GM12892 (cell line): Measurements from ENCODE around the gene FCRL4.
A peak's percentile ranks its signal among the peaks of the same experiment; 100 is the strongest.
"Not testable (repeated sequence)": the region's sequence is repeated elsewhere in the genome, so short reads cannot be mapped to it uniquely, and the experiment has no call there.

Experiments used
- DNase-seq: peaks from one replicate; pipeline ENCODE4 v3.0.0; 2011; ENCODE audit not compliant: insufficient read length
- FAIRE-seq: peaks from 2 replicates; lab custom pipeline; 2011; peaks lifted over from hg19 to GRCh38; lab: Jason Lieb, UNC
- POLR2A ChIP-seq: IDR thresholded peaks from 2 replicates; pipeline ENCODE4 v1.6.1; 2011; ENCODE audit warnings: low read depth, low read length, control low read depth
- POLR2AphosphoS5 ChIP-seq: IDR thresholded peaks from 2 replicates; pipeline ENCODE4 v1.6.1; 2011; ENCODE audit warnings: low read depth, low read length, control low read depth
- TAF1 ChIP-seq: IDR thresholded peaks from 2 replicates; pipeline ENCODE4 v1.6.1; 2011; ENCODE audit warnings: low read depth, mild to moderate bottlenecking, control low read depth, low read length, borderline replicate concordance

The FCRL4 gene

DNA sequence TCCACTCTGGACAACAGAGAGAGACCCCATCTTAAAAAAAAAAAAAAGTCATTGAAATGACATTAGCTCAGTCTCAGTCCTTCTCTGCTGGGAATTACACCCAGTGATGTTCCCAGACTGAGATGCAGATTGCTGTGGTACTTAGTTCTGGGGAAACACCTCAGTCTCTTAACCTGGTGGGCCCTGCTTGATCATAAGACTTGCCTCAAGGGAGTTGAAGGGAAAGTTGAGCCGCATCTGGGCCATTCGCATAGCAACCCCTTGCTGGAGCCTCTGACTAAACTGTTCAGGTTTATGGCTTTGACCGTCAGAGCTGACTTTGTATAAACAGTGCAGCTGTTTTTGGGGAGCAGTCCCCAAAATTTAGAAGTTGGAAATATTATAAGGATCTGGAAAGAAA lies 13.4 kb downstream of the FCRL4 start:
- DNase-seq (no peak), FAIRE-seq (no peak)
- TF ChIP-seq TAF1: no peak
- TF ChIP-seq POLR2A: no peak
- no peak for TF ChIP-seq POLR2AphosphoS5

GRCh38 chr1:157580828-157581210 lies 17.1 kb downstream of the FCRL4 start:
- FAIRE-seq (no peak), DNase-seq (no peak)
- TF ChIP-seq POLR2A (no peak), TAF1 (no peak), POLR2AphosphoS5 (no peak)

- DNase-seq: no peak
- FAIRE-seq: peak; percentile 91
- TF ChIP-seq POLR2AphosphoS5: no peak
- TF ChIP-seq TAF1: no peak
- TF ChIP-seq POLR2A: no peak
These were observed 17.6 kb downstream of the FCRL4 start for GRCh38 chr1:157580179-157580827.

DNA sequence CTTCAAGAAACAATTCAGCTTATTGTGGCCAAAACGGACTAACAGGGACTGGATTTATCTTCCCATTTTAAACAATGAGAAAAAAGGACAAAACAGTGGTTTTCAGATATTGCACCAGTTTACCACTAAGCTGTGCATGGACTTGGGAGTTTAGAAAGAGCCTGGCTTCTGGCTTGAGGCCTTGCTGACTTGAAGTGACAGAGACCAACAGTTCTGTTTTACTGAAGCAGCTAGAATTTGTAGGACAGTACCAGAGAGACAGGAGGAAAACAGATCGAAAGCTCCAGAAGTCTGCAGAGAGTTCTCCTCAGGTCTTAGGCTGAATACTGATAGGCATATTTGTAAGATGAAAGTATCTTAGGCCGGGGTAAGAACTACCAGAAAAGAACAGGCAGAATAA lies 20.5 kb downstream of the FCRL4 start:
- TF ChIP-seq POLR2A: no peak
- TF ChIP-seq TAF1: no peak
- TF ChIP-seq POLR2AphosphoS5: no peak
- FAIRE-seq (no peak), DNase-seq (no peak)

DNA sequence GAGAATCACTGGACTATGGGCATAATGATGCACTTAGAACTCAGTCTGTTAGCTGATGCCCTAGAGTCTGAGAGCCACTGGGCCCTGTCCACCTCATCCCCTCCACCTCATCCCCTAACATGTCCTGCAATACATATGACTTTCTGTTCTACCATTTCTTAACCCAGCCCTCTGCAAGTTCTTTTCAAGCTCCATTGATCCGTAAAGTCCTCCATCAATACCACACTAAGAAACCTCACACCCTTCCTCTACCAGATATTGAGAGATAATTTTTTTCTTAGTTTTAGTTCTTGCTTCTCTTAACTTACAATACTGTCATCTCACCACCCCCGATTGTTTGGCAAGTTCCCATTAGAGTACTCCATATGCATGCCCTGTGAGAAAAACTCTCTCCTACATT lies 22.1 kb downstream of the FCRL4 start:
- FAIRE-seq (peak; percentile 61), DNase-seq (no peak)
- TF ChIP-seq POLR2AphosphoS5 (no peak), POLR2A (no peak), TAF1 (no peak)

DNA sequence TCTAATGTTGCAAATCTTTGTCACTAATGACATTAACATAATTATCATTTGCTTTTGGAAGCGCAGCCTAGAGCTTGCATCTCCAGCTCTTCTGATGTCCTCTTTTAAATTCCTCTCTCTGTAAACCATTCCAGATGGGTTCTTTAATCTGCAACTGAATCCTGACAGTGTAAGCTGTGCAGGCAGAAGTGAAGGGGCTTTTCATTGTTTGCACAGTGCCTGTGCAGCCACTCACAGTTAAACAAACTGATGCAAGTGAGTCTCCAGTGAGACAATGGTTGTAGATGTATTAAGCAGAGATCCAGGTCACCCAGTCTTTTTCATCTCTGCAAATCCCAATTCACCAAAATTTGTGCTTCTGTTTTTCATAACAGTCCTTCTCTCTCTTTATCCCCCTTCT lies 23.0 kb downstream of the FCRL4 start:
- TF ChIP-seq TAF1: no peak
- TF ChIP-seq POLR2A: no peak
- TF ChIP-seq POLR2AphosphoS5: no peak
- DNase-seq (no peak), FAIRE-seq (no peak)

GRCh38 chr1:157566484-157567300 lies 31.2 kb downstream of the FCRL4 start:
- TF ChIP-seq POLR2A (no peak), POLR2AphosphoS5 (no peak), TAF1 (no peak)
- DNase-seq (no peak), FAIRE-seq (no peak)

DNA sequence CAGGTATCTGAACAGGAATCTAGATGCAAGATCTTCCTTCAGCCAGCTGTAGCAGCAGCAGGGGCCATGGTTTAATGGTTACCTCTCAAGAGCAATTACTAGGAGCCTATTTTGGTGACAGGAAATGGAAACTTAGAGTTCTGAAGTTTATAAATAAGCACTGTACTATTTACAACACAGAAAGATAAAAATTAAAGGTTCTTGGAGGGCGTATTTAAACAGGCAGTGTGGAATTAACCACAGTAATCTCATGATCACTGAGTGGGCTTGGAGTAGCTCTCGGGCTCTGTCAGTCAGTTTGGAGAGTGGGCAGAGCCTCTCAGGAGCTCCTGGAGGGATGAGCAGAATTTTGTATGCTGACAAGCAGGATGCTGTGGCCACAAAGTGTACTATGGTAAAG lies 35.4 kb downstream of the FCRL4 start:
- peak; percentile 70 for FAIRE-seq
- TF ChIP-seq POLR2AphosphoS5 (no peak), POLR2A (no peak), TAF1 (no peak)
- DNase-seq: no peak

DNA sequence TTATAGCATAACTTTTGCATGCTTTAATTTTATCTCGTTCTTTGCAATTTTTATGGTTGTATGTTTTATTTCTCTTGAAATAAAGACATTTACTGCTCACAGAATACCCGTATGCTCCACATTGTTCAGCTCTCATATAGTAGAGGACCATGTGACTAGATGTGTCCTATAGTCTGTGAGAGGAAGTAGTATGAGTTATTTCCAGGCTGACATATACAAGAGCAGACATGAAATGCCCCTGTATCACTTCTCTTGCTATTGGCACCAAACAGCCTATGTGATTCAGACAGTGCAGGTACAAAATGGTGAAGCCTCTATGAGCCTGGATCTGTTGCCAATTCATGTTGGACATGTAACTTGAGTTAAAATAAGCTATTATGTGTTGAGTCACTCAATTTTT lies 39.8 kb downstream of the FCRL4 start:
- DNase-seq (no peak), FAIRE-seq (no peak)
- TF ChIP-seq POLR2AphosphoS5 (no peak), POLR2A (no peak), TAF1 (no peak)

- FAIRE-seq (peak; percentile 89), DNase-seq (no peak)
- TF ChIP-seq POLR2AphosphoS5 (no peak), POLR2A (no peak), TAF1 (no peak)
These were observed 45.9 kb downstream of the FCRL4 start, which contains the start of gene FCRL5 for GRCh38 chr1:157551694-157552693. Gene FCRL5, minus strand, starts transcription at chr1:157552515. Its CDS starts 153 bp downstream, at chr1:157552362.

GRCh38 chr1:157548081-157548480 lies 49.8 kb downstream of the FCRL4 start:
- DNase-seq, FAIRE-seq: not testable (repeated sequence)
